Mesenchymal stem cell (in vitro differentiated cells and primary cell): Measurements from ENCODE around the gene MELK.

ENCODE experiments used
- DNase-seq: peaks from one replicate; pipeline ENCODE4 v3.0.0-alpha.2; 2013
- H2AFZ ChIP-seq: one replicate; pipeline ENCODE4 v1.6.1; 2013; ENCODE audit warnings: low read depth, mild to moderate bottlenecking, control low read depth, inconsistent platforms, low read length, moderate library complexity
- H2AK5ac ChIP-seq: 2 replicates; pipeline ENCODE4 v1.6.1; 2013; ENCODE audit warnings: low read length, moderate library complexity, mild to moderate bottlenecking, inconsistent platforms; ENCODE audit not compliant: severe bottlenecking
- H2BK120ac ChIP-seq: one replicate; pipeline ENCODE4 v1.6.1; 2013; ENCODE audit warnings: low read depth, mild to moderate bottlenecking, inconsistent platforms, low read length, moderate library complexity
- H2BK12ac ChIP-seq, 2 experiments: one replicate each; pipeline ENCODE4 v1.6.1; 2013; ENCODE audit warnings: inconsistent platforms in 2 of 2, low read length in 2 of 2, mild to moderate bottlenecking in 2 of 2, moderate library complexity in 2 of 2, control low read depth in 1 of 2
- H2BK15ac ChIP-seq: one replicate; pipeline ENCODE4 v1.6.1; 2013; ENCODE audit warnings: mild to moderate bottlenecking, low read depth, inconsistent platforms; ENCODE audit not compliant: poor library complexity, severe bottlenecking
- H2BK5ac ChIP-seq: 2 replicates; pipeline ENCODE4 v1.6.1; 2013; ENCODE audit warnings: low read depth, mild to moderate bottlenecking, low read length, control low read depth, inconsistent platforms; ENCODE audit not compliant: poor library complexity, severe bottlenecking
- H3K14ac ChIP-seq, 2 experiments: one replicate each; pipeline ENCODE4 v1.6.1; 2013; ENCODE audit warnings: inconsistent platforms in 2 of 2, low read length in 2 of 2, control low read depth in 1 of 2, mild to moderate bottlenecking in 1 of 2, moderate library complexity in 1 of 2
- H3K18ac ChIP-seq, 2 experiments: one replicate each; pipeline ENCODE4 v1.6.1; 2013; ENCODE audit warnings: inconsistent platforms in 2 of 2, low read length in 2 of 2, control low read depth in 1 of 2, low read depth in 1 of 2, mild to moderate bottlenecking in 1 of 2
- H3K23ac ChIP-seq, 2 experiments: one replicate each; pipeline ENCODE4 v1.6.1; 2013; ENCODE audit warnings: inconsistent platforms in 2 of 2, low read length in 2 of 2, mild to moderate bottlenecking in 2 of 2, moderate library complexity in 2 of 2, control low read depth in 1 of 2
- H3K27ac ChIP-seq: 2 replicates; pipeline ENCODE4 v1.5.1; 2013; ENCODE audit warnings: mild to moderate bottlenecking, moderate library complexity, low read length, control low read depth, inconsistent platforms; ENCODE audit not compliant: poor library complexity, severe bottlenecking
- H3K27me3 ChIP-seq, 2 experiments: 2 replicates each; pipeline versions ENCODE4 v1.6.1 to v1.7.0; 2013; ENCODE audit warnings: low read length in 2 of 2, mild to moderate bottlenecking in 2 of 2, moderate library complexity in 2 of 2, control low read depth in 1 of 2, inconsistent platforms in 1 of 2; ENCODE audit not compliant: control insufficient read depth in 1 of 2, insufficient read depth in 1 of 2
- H3K36me3 ChIP-seq, 2 experiments: 2 replicates each; pipeline versions ENCODE4 v1.6.1 to v1.7.0; 2013; ENCODE audit warnings: low read length in 2 of 2, control low read depth in 1 of 2, inconsistent platforms in 1 of 2, low read depth in 1 of 2, mild to moderate bottlenecking in 1 of 2; ENCODE audit not compliant: insufficient read depth in 2 of 2, control insufficient read depth in 1 of 2
- H3K4ac ChIP-seq, 2 experiments: one replicate each; pipeline ENCODE4 v1.6.1; 2013; ENCODE audit warnings: inconsistent platforms in 2 of 2, low read length in 2 of 2, mild to moderate bottlenecking in 2 of 2, moderate library complexity in 2 of 2, control low read depth in 1 of 2, low read depth in 1 of 2
- H3K4me1 ChIP-seq: 2 replicates; pipeline ENCODE4 v1.6.1; 2013; ENCODE audit warnings: low read depth, low read length, control low read depth; ENCODE audit not compliant: control insufficient read depth, insufficient read depth
- H3K4me2 ChIP-seq: 2 replicates; pipeline ENCODE4 v1.6.1; 2013; ENCODE audit warnings: low read length, mild to moderate bottlenecking, inconsistent platforms; ENCODE audit not compliant: poor library complexity, severe bottlenecking
- H3K4me3 ChIP-seq, 2 experiments: 2 replicates each; pipeline versions ENCODE4 v1.5.1 to v1.7.0; 2013; ENCODE audit warnings: low read length in 2 of 2, mild to moderate bottlenecking in 2 of 2, control low read depth in 1 of 2, low read depth in 1 of 2; ENCODE audit not compliant: insufficient read depth in 1 of 2
- H3K79me1 ChIP-seq: replicated peaks from 2 replicates; pipeline ENCODE4 v1.6.1; 2013; ENCODE audit warnings: mild to moderate bottlenecking, control low read depth, low read length, inconsistent platforms; ENCODE audit not compliant: poor library complexity, severe bottlenecking
- H3K9ac ChIP-seq: 2 replicates; pipeline ENCODE4 v1.7.0; 2013; ENCODE audit warnings: mild to moderate bottlenecking, low read length, moderate library complexity
- H3K9me3 ChIP-seq: 2 replicates; pipeline ENCODE4 v1.7.0; 2013; ENCODE audit warnings: mild to moderate bottlenecking, low read length; ENCODE audit not compliant: control insufficient read depth
- H4K8ac ChIP-seq: one replicate; pipeline ENCODE4 v1.6.1; 2013; ENCODE audit warnings: inconsistent platforms, mild to moderate bottlenecking, low read length, moderate library complexity
- H4K91ac ChIP-seq: one replicate; pipeline ENCODE4 v1.6.1; 2013; ENCODE audit warnings: mild to moderate bottlenecking, low read length, inconsistent platforms
- WGBS: methylation state at CpG from one replicate; pipeline ENCODE4 v1.1.7; 2013; ENCODE audit warnings: mixed read lengths; 5-methylcytosine and 5-hydroxymethylcytosine counted together

MELK gene

GRCh38 chr9:36640771-36641381 is 68.2 kb downstream of the MELK start:
- no peaks in the 10 kb centered on the region for H3K9me3 ChIP-seq
- H3K4me1 ChIP-seq, result no peaks in the 10 kb centered on the region
- over 99% methylated on average over 6 of the region's 6 CpGs for WGBS
- H3K4me2 ChIP-seq, result no peak overlapping the region
- no peak overlapping the region for H3K27ac ChIP-seq
- H3K36me3 ChIP-seq, result peaks cover 0 to 5% of the 10 kb centered on the region in 2 experiments
- no peak overlapping the region for H2BK15ac ChIP-seq
- DNase-seq, result no peak
- no peak overlapping the region for H3K14ac ChIP-seq
- H2BK5ac ChIP-seq, result no peak overlapping the region
- no peak overlapping the region for H3K18ac ChIP-seq
- H3K27me3 ChIP-seq, result no peaks in the 10 kb centered on the region
- no peak overlapping the region for H3K23ac ChIP-seq
- H3K9ac ChIP-seq, result no peak overlapping the region
- no peak overlapping the region for H4K8ac ChIP-seq
- H4K91ac ChIP-seq, result no peak overlapping the region
- no peak overlapping the region for H3K4me3 ChIP-seq
- no peak overlapping the region for H2BK120ac ChIP-seq
- H3K4ac ChIP-seq, result no peak overlapping the region
- H3K79me1 ChIP-seq, result peaks cover 24% of the 10 kb centered on the region
- no peak overlapping the region for H2AK5ac ChIP-seq
- H2BK12ac ChIP-seq, result no peak overlapping the region
- no peak overlapping the region for H2AFZ ChIP-seq

- H4K8ac ChIP-seq, result no peak overlapping the region
Observed at GRCh38 chr9:36642817-36643216, 70.1 kb downstream of the MELK start.

GRCh38 chr9:36656842-36657241 is 84.1 kb downstream of the MELK start:
- 96% methylated on average over 4 of the region's 7 CpGs for WGBS
- H2BK15ac ChIP-seq, result no peak overlapping the region
- no peak overlapping the region for H2BK5ac ChIP-seq

More at GRCh38 chr9:36642817-36643216, 70.1 kb downstream of the MELK start:
- Histone ChIP-seq H3K14ac (no peak overlapping the region), H3K4me1 (no peaks in the 10 kb centered on the region), H2BK5ac (no peak overlapping the region), H3K18ac (no peak overlapping the region), H3K9ac (no peak overlapping the region), H2BK120ac (no peak overlapping the region), H2BK12ac (no peak overlapping the region), H3K4me2 (no peak overlapping the region), H3K27ac (no peak overlapping the region), H3K36me3 (peaks cover 3 to 5% of the 10 kb centered on the region in 2 experiments), H2AFZ (no peak overlapping the region), H2AK5ac (no peak overlapping the region), H3K9me3 (no peaks in the 10 kb centered on the region), H2BK15ac (no peak overlapping the region), H4K91ac (no peak overlapping the region), H3K4ac (no peak overlapping the region), H3K27me3 (no peaks in the 10 kb centered on the region), H3K79me1 (peaks cover 22% of the 10 kb centered on the region), H3K4me3 (no peak overlapping the region), H3K23ac (no peak overlapping the region)
- no peak for DNase-seq
- WGBS, result 100% methylated on average over 5 of the region's 6 CpGs

GRCh38 chr9:36659500-36659899 is 86.8 kb downstream of the MELK start:
- no peak overlapping the region for H3K18ac ChIP-seq
- no peak overlapping the region for H2BK5ac ChIP-seq
- H3K23ac ChIP-seq, result no peak overlapping the region
- no peak overlapping the region for H3K27ac ChIP-seq
- WGBS, result 97% methylated on average over 6 of the region's 6 CpGs
- H2AFZ ChIP-seq, result no peak overlapping the region
- no peak overlapping the region for H2BK15ac ChIP-seq
- no peak overlapping the region for H3K14ac ChIP-seq
- H4K8ac ChIP-seq, result no peak overlapping the region
- H3K79me1 ChIP-seq, result peaks cover 13% of the 10 kb centered on the region
- no peaks in the 10 kb centered on the region for H3K4me1 ChIP-seq
- no peak overlapping the region for H3K4me3 ChIP-seq
- no peak overlapping the region for H3K4ac ChIP-seq
- H2BK120ac ChIP-seq, result no peak overlapping the region
- no peak overlapping the region for H3K4me2 ChIP-seq
- no peak overlapping the region for H2BK12ac ChIP-seq
- H4K91ac ChIP-seq, result no peak overlapping the region
- DNase-seq, result no peak
- H3K36me3 ChIP-seq, result peaks cover 0 to 7% of the 10 kb centered on the region in 2 experiments
- H3K27me3 ChIP-seq, result no peaks in the 10 kb centered on the region
- H2AK5ac ChIP-seq, result no peak overlapping the region
- H3K9ac ChIP-seq, result no peak overlapping the region
- no peaks in the 10 kb centered on the region for H3K9me3 ChIP-seq

More at GRCh38 chr9:36656842-36657241, 84.1 kb downstream of the MELK start:
- Histone ChIP-seq H2AFZ (no peak overlapping the region), H4K8ac (no peak overlapping the region), H3K9ac (no peak overlapping the region), H3K36me3 (peaks cover 0 to 16% of the 10 kb centered on the region in 2 experiments), H3K27ac (no peak overlapping the region), H3K23ac (no peak overlapping the region), H2BK120ac (no peak overlapping the region), H3K4me2 (no peak overlapping the region), H3K27me3 (no peaks in the 10 kb centered on the region), H3K18ac (no peak overlapping the region), H3K9me3 (no peaks in the 10 kb centered on the region), H3K14ac (no peak overlapping the region), H3K4ac (no peak overlapping the region), H2BK12ac (no peak overlapping the region), H3K4me3 (no peak overlapping the region), H4K91ac (no peak overlapping the region), H3K4me1 (no peaks in the 10 kb centered on the region), H3K79me1 (peaks cover 13% of the 10 kb centered on the region), H2AK5ac (no peak overlapping the region)
- DNase-seq, result no peak
